AG10803 (cell line): ENCODE results near the gene PITPNC1.

Experiments used
- DNase-seq: peaks from one replicate; pipeline ENCODE4 v3.0.0; 2010; ENCODE audit warnings: low read depth
- H3K4me3 ChIP-seq: 2 replicates; pipeline ENCODE4 v1.5.1; 2011; ENCODE audit warnings: mild to moderate bottlenecking, low read length, control low read depth
- TF ChIP-seq, protein P1 (sequence below): conservative IDR thresholded peaks from 2 replicates; pipeline ENCODE4 v1.5.1; 2011; ENCODE audit warnings: mild to moderate bottlenecking, low read length, control low read depth, inconsistent platforms

The PITPNC1 gene

DNA sequence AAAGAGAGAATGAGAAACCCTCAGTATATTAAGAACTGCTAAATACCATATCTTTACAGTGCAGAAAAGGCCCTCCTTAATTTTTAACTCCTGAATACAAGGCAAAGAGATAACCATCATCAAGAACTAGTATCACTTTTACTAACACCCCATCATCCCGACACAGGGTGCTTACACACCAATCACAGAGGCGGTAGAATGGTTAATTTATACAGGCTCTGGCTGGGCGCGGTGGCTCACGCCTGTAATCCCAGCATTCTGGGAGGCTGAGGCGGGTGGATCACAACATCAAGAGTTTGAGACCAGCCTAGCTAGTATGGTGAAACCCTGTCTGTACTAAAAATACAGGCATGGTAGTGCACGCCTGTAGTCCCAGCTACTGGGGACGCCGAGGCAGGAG, 14.9 kb upstream of the PITPNC1 start:
- TF ChIP-seq, protein P1, sequence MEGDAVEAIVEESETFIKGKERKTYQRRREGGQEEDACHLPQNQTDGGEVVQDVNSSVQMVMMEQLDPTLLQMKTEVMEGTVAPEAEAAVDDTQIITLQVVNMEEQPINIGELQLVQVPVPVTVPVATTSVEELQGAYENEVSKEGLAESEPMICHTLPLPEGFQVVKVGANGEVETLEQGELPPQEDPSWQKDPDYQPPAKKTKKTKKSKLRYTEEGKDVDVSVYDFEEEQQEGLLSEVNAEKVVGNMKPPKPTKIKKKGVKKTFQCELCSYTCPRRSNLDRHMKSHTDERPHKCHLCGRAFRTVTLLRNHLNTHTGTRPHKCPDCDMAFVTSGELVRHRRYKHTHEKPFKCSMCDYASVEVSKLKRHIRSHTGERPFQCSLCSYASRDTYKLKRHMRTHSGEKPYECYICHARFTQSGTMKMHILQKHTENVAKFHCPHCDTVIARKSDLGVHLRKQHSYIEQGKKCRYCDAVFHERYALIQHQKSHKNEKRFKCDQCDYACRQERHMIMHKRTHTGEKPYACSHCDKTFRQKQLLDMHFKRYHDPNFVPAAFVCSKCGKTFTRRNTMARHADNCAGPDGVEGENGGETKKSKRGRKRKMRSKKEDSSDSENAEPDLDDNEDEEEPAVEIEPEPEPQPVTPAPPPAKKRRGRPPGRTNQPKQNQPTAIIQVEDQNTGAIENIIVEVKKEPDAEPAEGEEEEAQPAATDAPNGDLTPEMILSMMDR, result no peak
- no peak overlapping the region for H3K4me3 ChIP-seq
- no peak for DNase-seq

DNA sequence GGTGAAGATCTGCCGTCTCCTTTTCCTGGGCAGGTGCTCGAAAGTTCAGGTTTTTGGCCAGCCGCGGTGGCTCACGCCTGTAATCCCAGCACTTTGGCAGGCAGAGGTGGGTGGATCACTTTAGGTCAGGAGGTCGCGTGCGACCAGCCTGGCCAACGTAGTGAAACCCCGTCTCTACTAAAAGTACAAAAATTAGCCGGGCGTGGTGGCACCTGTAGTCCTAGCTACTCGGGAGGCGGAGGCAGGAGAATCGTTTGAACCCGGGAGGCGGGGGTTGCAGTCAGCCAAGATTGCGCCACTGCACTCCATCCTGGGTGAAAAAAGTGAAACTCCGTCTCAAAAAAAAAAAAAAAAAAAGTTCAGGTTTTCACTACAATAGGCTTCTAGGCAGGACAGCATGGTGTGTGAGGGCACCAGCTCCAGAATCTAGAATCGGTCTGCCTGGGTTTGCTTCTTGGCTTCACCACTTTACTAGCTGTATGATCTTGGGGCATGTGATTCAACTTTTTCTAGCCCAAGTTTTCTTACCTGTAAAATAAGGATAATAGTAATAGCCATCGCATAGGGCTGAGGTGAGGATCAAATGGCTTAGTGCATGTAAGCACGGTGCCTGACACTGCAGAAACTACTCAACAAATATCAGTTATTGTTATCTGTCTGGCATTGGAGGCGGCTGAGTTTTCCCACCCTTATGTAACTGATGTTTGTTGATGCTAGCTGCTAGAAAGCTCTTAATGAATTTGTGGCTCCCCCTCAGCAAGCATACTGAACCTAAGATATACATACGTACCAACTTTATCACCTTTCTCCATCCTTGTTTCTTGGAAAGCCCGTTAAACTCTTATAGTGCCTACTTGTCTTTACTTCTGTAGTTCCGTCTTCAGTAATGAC, 12.0 kb upstream of the PITPNC1 start:
- TF ChIP-seq, protein P1, result no peak
- peak overlapping the region; percentile 98 for H3K4me3 ChIP-seq
- DNase-seq, result no peak

DNA sequence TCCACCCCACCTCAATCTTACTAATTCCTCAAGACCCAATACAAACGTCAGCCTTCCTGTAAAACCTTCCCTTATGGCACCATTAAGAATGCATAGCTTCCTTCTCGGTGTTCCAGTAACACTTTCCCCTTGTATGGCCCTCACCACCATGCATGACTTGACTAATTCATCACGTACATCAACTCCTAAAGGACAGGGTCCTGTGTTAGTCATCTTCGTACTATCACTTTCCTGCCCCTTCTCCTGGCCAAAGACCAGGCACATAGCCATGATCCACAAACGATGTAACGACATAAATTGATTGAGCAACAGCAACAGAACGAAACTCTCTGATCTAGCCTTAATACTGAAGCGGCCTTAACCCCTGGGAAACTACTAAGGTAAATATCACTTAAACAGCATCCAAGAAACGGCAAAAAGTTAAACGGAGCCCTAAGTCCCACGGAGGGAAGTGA, 11.3 kb upstream of the PITPNC1 start:
- TF ChIP-seq, protein P1, result no peak
- peak; percentile 65 for DNase-seq
- peak overlapping the region; percentile 98 for H3K4me3 ChIP-seq

DNA sequence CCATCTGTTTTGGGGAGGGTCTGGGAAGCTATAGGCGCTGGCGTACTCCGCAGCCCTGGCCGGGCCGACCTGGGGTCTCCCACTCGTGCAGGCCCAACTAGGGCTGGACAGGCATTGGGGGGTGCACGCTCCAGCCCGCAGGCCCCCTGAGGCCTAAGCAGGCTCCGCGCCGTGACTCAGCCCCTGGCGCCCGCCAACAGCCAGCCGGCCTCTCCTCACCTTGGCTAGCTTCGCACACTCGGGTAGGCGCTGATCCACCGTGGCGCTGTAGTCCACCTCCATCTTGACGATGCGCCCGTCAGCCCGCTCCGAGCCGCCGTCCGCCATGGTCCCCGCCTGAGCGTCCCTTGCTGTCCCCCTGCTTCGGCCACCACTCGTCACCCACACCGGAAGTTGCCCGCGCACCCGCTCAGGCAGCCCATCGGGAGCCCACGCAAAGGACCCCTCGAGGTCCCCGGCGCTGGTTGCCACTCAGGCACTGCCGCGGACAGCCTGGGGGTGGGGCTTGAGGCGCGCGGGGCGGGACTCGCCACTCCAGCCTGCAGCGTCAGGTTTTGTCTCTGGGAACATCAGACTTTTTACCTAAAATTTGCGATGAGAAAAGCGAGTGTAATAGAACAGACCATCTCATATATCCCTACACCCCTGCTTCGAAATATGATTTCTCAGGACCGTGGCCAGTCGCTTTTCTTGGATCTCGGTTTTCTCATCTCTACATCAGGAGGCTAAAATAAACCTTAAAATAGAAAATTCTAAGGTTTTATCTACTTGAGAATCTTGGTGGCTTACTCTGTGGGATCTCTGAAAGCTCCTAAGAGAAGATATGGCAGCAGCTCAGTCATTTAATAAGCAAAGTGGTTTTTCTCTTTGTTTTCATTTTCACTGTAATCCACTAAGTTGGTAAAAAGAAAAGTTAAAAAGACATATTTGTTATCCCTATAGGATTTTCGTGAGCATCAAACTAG, 10.6 kb upstream of the PITPNC1 start, which contains the start of gene PSMD12:
PSMD12 (minus strand) TSS at position 385 of the 965 bp plus-strand sequence; CDS start at position 327, 58 bp downstream.
- H3K4me3 ChIP-seq, result peak within 1 kb of the TSS; percentile 98
- DNase-seq, result peak; percentile 88
- TF ChIP-seq, protein P1, result no peak

DNA sequence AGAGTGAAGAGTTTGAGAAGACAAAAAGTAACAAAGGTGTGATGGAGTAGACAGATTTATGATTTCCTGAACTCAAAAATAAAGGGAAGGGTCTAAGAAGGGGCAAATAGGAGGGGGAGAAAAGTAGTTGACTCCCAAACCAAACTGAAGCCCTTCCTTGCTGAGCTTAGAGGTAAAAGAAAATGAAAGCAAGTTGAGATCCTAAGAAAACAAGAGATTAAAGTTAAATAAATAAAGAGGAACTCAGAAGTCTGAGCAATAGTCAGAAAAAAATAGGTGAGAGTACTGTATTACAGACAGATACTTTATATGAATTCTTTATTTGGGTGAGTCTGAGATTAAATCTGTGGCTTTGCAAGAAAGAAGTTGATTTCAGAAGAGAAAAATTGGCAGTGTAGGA, 7.4 kb upstream of the PITPNC1 start:
- TF ChIP-seq, protein P1, result no peak
- DNase-seq, result no peak
- H3K4me3 ChIP-seq, result no peak overlapping the region

DNA sequence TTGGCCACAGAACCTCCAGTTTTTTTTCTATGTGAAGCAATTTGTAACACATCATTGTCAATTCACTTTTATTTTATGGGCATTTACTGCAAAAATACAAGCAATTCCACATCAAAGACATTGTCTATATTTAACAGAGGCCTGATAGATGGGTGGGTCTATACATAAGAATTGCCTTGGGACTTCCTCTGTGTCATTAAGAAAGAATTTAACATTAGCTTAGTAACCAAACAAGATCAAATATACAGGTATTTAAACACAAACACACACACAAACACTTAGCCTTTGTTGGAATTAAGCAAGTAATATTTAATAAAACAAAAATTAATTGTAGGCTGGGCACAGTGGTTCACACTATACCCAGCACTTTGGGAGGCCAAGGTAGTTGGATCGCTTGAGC, 4.3 kb upstream of the PITPNC1 start:
- H3K4me3 ChIP-seq, result no peak overlapping the region
- TF ChIP-seq, protein P1, result no peak
- no peak for DNase-seq
